GM21576 (cell line): ENCODE data around the gene ZNF185.

Source experiments
- ATAC-seq: cut with Tn5 transposase; IDR thresholded peaks from one replicate; pipeline ENCODE4 v1.9.1; 2021; ENCODE audit warnings: mild to moderate bottlenecking, moderate library complexity; ENCODE audit not compliant: unreplicated experiment

Gene ZNF185

DNA sequence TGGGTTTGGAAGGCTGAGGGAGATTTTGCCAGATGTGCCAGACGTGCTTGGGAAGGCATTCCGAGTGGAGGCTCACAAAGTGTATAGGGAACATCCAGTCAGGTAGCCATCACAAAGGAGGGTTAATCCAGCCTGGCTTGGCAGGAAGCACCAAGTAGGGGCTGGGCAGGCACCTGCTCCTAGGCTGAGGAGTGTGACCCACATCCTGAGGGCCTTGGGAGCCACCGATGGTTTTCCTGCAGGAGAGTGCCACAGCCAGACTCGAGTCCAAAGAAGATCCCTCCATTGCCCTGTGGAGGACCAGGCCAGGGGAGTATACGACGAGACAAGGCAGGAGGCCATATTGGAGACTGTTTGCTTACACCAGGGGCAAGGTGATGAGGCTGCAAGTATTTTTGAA, 48.8 kb downstream of the ZNF185 start:
- ATAC-seq, result no peak
